GM12878 (cell line): ENCODE measurements around the gene APBA3. TPM values are rescaled to one million over a fixed set of nuclear protein-coding genes. Genes with fewer than 3 reads are reported as not detected.

Experiments used
- ATF7 ChIP-seq: fragments of 450-650 bp; IDR thresholded peaks from 2 replicates; pipeline ENCODE4 v1.6.1; 2016; ENCODE audit warnings: low read depth, mild to moderate bottlenecking
- BCL11A ChIP-seq: IDR thresholded peaks from 2 replicates; pipeline ENCODE4 v1.6.1; 2011; ENCODE audit warnings: low read depth, low read length
- BHLHE40 ChIP-seq, 2 experiments: fragments of 450-650 bp in 1 of 2; IDR thresholded peaks; 2 replicates each; pipeline ENCODE4 v1.6.1; 2011 to 2017; ENCODE audit warnings: low read depth in 2 of 2, borderline replicate concordance in 1 of 2, improper control_type of control experiment in 1 of 2, low read length in 1 of 2, mild to moderate bottlenecking in 1 of 2
- CHD1 ChIP-seq: IDR thresholded peaks from 2 replicates; pipeline ENCODE4 v1.6.1; 2012; ENCODE audit warnings: low read depth, low read length, improper control_type of control experiment
- EED ChIP-seq: sonication (generic); IDR thresholded peaks from 2 replicates; pipeline ENCODE4 v1.6.1; 2016; ENCODE audit warnings: antibody characterized with exemption, low read depth
- GATAD2B ChIP-seq: fragments of 450-650 bp; conservative IDR thresholded peaks from 2 replicates; pipeline ENCODE4 v1.6.1; 2017; ENCODE audit warnings: low read depth, mild to moderate bottlenecking, moderate library complexity
- HCFC1 ChIP-seq: fragments of 150-350 bp; IDR thresholded peaks from 2 replicates; pipeline ENCODE4 v1.6.1; 2014; ENCODE audit warnings: low read length
- PAX5 ChIP-seq: IDR thresholded peaks from 2 replicates; pipeline ENCODE4 v1.6.1; 2011; ENCODE audit warnings: low read depth, low read length, borderline replicate concordance
- POLR2AphosphoS2 ChIP-seq: IDR thresholded peaks from 2 replicates; pipeline ENCODE4 v1.6.1; 2011; ENCODE audit warnings: low read depth, mild to moderate bottlenecking, low read length, improper control_type of control experiment, moderate library complexity
- RCOR1 ChIP-seq: conservative IDR thresholded peaks from 2 replicates; pipeline ENCODE4 v1.6.1; 2012; ENCODE audit warnings: low read depth, low read length, improper control_type of control experiment
- SIX5 ChIP-seq: IDR thresholded peaks from 2 replicates; pipeline ENCODE4 v1.6.1; 2011; ENCODE audit warnings: mild to moderate bottlenecking, low read depth, low read length, moderate library complexity; ENCODE audit not compliant: severe bottlenecking
- STAT1 ChIP-seq: fragments of 450-650 bp; conservative IDR thresholded peaks from 2 replicates; pipeline ENCODE4 v1.6.1; 2014; ENCODE audit warnings: antibody characterized with exemption, mild to moderate bottlenecking
- TBL1XR1 ChIP-seq: IDR thresholded peaks from 2 replicates; pipeline ENCODE4 v1.6.1; 2012; ENCODE audit warnings: low read depth, low read length, improper control_type of control experiment
- TCF12 ChIP-seq: IDR thresholded peaks from 2 replicates; pipeline ENCODE4 v1.6.1; 2011; ENCODE audit warnings: low read depth, mild to moderate bottlenecking, low read length
- polyA plus RNA-seq, 11 experiments: library from polyadenylated mRNA; depleted of rRNA in 4 of 11; unstranded in 6 of 11; stranded (reverse) in 5 of 11; fragments of >200 nt; fragmentation: Nextera tagmentation in 4 of 11; fragmentation: Illumina TruSeq in 1 of 11; extraction: Ambion mirVana in 4 of 11; extraction: Trizol in 1 of 11; gene quantifications; 1 replicate in 1 of 11; 2 replicates in 10 of 11; pipeline versions ENCODE4 v1.2.1 to v1.2.3, GENCODE V29; 2011 to 2016; ENCODE audit warnings: inconsistent platforms in 2 of 11, missing spikeins in 2 of 11, low read depth in 1 of 11
- total RNA-seq, 4 experiments: library from RNA; depleted of rRNA in 3 of 4; stranded (reverse); fragments of >200 nt in 3 of 4; fragmentation: Illumina TruSeq in 1 of 4; extraction: Trizol in 1 of 4; gene quantifications; 2 replicates each; pipeline versions ENCODE4 v1.2.1 to v1.2.3, GENCODE V29; 2013 to 2021
- TF ChIP-seq, protein P1 (sequence below): fragments of 150-350 bp; IDR thresholded peaks from 2 replicates; pipeline ENCODE4 v1.6.1; 2016; ENCODE audit warnings: low read depth, low read length
- TF ChIP-seq, protein P2 (sequence below): IDR thresholded peaks from 2 replicates; pipeline ENCODE4 v1.6.1; 2012; ENCODE audit warnings: low read depth, low read length, improper control_type of control experiment
- TF ChIP-seq, protein P3 (sequence below): IDR thresholded peaks from 2 replicates; pipeline ENCODE4 v1.6.1; 2012; ENCODE audit warnings: mild to moderate bottlenecking, low read depth, low read length
- TF ChIP-seq, protein P4 (sequence below): fragments of 450-650 bp; formaldehyde crosslinking; IDR thresholded peaks from 2 replicates; pipeline ENCODE4 v1.4.0; 2020; ENCODE audit warnings: mild to moderate bottlenecking, moderate library complexity

Gene APBA3
- total and polyA plus RNA-seq, 10 of the 15 experiments (the other 5 are each of a cell fraction or from before 2014, with no cell fraction given), result 0.31 to 36.4 (median 18.3) TPM

DNA sequence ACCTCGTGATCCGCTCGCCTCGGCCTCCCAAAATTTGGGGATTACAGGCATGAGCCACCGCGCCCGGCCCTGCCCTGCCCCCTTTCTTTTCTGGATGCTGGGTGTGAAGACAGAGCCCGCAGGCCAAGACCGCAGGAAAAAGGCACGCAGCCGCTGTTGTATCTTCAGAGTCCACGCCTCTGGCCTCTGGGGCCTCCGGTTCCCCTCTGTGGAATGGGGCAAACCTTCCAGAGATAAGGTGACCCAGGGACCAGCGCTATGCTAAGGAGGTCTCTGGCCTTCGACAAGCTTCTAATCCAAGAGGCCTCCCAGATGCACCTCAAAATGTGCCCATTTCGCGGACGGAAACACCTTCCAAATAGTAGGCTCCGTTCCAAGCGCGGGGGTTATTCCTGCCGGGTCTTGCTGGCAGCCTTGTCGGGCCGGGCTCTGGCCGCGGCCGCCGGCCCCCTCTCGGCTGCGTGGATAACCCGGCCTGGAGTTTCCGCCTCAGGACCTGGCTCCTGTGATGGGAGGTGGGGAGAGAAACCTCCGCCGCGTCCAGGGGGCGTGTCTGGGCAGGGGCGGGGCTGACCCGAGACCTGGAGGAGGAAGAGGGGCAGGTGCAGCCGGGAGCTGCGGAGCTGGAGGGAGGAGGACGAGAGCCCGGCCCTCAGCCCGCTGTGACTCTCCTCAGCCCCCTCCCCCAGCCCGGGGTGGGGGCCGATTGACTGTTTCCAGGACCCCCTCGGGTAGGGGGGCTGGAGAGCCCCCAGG is 40.2 kb downstream of the APBA3 start (continued):
- TF ChIP-seq TCF12 (no peak), BHLHE40 (IDR thresholded peaks at IDR 0.05; ENCODE audit: borderline replicate concordance in 1 of 2, low read depth in 2 of 2, low read length in 1 of 2) (peak in 1 of 2 experiments; percentile 30; a peak in 1 of 4 replicates), ATF7 (no peak), HCFC1 (0 out of 2 replicates have a peak, but pooled peaks have one; percentile 15), TBL1XR1 (no peak), PAX5 (no peak), SIX5 (no peak), STAT1 (no peak), CHD1 (no peak), EED (no peak), GATAD2B (no peak; the same call in 1 of the 2 replicates), POLR2AphosphoS2 (no peak), BCL11A (no peak), RCOR1 (peak; percentile 74; the same call in 1 of the 2 replicates)
- TF ChIP-seq, protein P1, sequence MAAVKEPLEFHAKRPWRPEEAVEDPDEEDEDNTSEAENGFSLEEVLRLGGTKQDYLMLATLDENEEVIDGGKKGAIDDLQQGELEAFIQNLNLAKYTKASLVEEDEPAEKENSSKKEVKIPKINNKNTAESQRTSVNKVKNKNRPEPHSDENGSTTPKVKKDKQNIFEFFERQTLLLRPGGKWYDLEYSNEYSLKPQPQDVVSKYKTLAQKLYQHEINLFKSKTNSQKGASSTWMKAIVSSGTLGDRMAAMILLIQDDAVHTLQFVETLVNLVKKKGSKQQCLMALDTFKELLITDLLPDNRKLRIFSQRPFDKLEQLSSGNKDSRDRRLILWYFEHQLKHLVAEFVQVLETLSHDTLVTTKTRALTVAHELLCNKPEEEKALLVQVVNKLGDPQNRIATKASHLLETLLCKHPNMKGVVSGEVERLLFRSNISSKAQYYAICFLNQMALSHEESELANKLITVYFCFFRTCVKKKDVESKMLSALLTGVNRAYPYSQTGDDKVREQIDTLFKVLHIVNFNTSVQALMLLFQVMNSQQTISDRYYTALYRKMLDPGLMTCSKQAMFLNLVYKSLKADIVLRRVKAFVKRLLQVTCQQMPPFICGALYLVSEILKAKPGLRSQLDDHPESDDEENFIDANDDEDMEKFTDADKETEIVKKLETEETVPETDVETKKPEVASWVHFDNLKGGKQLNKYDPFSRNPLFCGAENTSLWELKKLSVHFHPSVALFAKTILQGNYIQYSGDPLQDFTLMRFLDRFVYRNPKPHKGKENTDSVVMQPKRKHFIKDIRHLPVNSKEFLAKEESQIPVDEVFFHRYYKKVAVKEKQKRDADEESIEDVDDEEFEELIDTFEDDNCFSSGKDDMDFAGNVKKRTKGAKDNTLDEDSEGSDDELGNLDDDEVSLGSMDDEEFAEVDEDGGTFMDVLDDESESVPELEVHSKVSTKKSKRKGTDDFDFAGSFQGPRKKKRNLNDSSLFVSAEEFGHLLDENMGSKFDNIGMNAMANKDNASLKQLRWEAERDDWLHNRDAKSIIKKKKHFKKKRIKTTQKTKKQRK, result no peak
- TF ChIP-seq, protein P2, sequence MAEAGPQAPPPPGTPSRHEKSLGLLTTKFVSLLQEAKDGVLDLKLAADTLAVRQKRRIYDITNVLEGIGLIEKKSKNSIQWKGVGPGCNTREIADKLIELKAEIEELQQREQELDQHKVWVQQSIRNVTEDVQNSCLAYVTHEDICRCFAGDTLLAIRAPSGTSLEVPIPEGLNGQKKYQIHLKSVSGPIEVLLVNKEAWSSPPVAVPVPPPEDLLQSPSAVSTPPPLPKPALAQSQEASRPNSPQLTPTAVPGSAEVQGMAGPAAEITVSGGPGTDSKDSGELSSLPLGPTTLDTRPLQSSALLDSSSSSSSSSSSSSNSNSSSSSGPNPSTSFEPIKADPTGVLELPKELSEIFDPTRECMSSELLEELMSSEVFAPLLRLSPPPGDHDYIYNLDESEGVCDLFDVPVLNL, result no peak
- TF ChIP-seq, protein P3, sequence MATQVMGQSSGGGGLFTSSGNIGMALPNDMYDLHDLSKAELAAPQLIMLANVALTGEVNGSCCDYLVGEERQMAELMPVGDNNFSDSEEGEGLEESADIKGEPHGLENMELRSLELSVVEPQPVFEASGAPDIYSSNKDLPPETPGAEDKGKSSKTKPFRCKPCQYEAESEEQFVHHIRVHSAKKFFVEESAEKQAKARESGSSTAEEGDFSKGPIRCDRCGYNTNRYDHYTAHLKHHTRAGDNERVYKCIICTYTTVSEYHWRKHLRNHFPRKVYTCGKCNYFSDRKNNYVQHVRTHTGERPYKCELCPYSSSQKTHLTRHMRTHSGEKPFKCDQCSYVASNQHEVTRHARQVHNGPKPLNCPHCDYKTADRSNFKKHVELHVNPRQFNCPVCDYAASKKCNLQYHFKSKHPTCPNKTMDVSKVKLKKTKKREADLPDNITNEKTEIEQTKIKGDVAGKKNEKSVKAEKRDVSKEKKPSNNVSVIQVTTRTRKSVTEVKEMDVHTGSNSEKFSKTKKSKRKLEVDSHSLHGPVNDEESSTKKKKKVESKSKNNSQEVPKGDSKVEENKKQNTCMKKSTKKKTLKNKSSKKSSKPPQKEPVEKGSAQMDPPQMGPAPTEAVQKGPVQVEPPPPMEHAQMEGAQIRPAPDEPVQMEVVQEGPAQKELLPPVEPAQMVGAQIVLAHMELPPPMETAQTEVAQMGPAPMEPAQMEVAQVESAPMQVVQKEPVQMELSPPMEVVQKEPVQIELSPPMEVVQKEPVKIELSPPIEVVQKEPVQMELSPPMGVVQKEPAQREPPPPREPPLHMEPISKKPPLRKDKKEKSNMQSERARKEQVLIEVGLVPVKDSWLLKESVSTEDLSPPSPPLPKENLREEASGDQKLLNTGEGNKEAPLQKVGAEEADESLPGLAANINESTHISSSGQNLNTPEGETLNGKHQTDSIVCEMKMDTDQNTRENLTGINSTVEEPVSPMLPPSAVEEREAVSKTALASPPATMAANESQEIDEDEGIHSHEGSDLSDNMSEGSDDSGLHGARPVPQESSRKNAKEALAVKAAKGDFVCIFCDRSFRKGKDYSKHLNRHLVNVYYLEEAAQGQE, result no peak
- TF ChIP-seq, protein P4, sequence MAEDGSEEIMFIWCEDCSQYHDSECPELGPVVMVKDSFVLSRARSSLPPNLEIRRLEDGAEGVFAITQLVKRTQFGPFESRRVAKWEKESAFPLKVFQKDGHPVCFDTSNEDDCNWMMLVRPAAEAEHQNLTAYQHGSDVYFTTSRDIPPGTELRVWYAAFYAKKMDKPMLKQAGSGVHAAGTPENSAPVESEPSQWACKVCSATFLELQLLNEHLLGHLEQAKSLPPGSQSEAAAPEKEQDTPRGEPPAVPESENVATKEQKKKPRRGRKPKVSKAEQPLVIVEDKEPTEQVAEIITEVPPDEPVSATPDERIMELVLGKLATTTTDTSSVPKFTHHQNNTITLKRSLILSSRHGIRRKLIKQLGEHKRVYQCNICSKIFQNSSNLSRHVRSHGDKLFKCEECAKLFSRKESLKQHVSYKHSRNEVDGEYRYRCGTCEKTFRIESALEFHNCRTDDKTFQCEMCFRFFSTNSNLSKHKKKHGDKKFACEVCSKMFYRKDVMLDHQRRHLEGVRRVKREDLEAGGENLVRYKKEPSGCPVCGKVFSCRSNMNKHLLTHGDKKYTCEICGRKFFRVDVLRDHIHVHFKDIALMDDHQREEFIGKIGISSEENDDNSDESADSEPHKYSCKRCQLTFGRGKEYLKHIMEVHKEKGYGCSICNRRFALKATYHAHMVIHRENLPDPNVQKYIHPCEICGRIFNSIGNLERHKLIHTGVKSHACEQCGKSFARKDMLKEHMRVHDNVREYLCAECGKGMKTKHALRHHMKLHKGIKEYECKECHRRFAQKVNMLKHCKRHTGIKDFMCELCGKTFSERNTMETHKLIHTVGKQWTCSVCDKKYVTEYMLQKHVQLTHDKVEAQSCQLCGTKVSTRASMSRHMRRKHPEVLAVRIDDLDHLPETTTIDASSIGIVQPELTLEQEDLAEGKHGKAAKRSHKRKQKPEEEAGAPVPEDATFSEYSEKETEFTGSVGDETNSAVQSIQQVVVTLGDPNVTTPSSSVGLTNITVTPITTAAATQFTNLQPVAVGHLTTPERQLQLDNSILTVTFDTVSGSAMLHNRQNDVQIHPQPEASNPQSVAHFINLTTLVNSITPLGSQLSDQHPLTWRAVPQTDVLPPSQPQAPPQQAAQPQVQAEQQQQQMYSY (CRISPR knock-in tag), result no peak
